ENCODE measurements around the gene APMAP. TPM values are rescaled to one million over a fixed set of nuclear protein-coding genes. Genes with fewer than 3 reads are reported as not detected.
"Not testable (repeated sequence)": the region's sequence is repeated elsewhere in the genome, so short reads cannot be mapped to it uniquely, and the experiment has no call there.

Gene APMAP
- total and polyA plus RNA-seq, 7 donors, result 9.6 to 55.8 (median 25.7) TPM

GRCh38 chr20:24934101-24934661, 58.4 kb downstream of the APMAP start:
- DNase-seq, result peak; percentile 55
- intact Hi-C loops (cut with DNase I), result no loop called here
- WGBS, 2 donors, result 31 to 67% methylated on average over 9 of the region's 9 CpGs

DNA sequence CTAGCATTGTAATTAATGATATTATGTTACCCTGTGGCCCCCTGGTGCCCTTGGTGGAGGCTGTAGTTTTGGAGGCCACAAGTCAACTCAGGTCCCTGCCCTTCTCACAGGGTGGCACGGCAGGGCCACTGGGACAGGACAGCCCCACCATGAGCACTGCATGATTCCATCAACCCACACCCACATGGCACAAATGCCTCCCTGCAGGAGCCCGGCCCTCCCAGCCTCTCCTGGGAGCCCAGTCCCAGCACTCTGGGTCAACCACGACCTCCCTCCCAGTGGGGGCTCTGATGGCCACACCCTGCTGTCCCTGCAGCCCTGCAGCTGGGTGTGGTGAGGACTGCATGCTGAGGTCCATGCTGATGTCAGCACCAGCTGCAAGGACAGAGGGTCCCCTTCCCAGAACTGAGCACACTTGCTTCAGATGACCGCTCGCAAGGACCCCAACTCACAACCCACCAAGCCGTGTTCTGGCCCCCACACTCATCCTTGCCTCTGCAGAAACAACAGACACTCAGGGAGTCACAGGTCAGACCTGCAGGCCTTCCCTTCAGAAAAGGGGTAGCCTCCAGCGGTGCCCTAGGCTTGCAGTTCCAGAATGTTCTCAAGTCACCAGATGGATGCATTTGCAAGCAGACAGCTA, 59.2 kb downstream of the APMAP start:
- no peak overlapping the region for H3K27ac ChIP-seq
- intact Hi-C loops (cut with DNase I), result no loop called here
- no peak overlapping the region for H3K4me3 ChIP-seq
- no peaks in the 10 kb centered on the region for H3K4me1 ChIP-seq
- no peaks in the 10 kb centered on the region for H3K27me3 ChIP-seq
- DNase-seq, result peak; percentile 50
- peaks cover 0 to 3% (median 0%) of the 10 kb centered on the region in 4 donors for H3K9me3 ChIP-seq
- 86 to 87% methylated on average over 7 of the region's 7 CpGs for WGBS, 2 donors
- TF ChIP-seq POLR2AphosphoS5 (IDR thresholded peaks at IDR 0.05), result no peak
- H3K36me3 ChIP-seq, result no peaks in the 10 kb centered on the region

More at GRCh38 chr20:24934101-24934661, 58.4 kb downstream of the APMAP start:
- Histone ChIP-seq H3K9me3 (peaks cover 0 to 3% (median 0%) of the 10 kb centered on the region in 4 donors), H3K27me3 (no peaks in the 10 kb centered on the region), H3K36me3 (no peaks in the 10 kb centered on the region), H3K27ac (no peak overlapping the region), H3K4me3 (no peak overlapping the region), H3K4me1 (no peaks in the 10 kb centered on the region)
- no peak for TF ChIP-seq POLR2AphosphoS5 (IDR thresholded peaks at IDR 0.05)
- no peak for TF ChIP-seq CTCF (IDR thresholded peaks at IDR 0.05)
- no peak for TF ChIP-seq EP300 (IDR thresholded peaks at IDR 0.05)
- no peak for TF ChIP-seq POLR2A (IDR thresholded peaks at IDR 0.05)

- H3K4me1 ChIP-seq; H3K27ac ChIP-seq; H3K4me3 ChIP-seq; H3K27me3 ChIP-seq; DNase-seq; H3K9me3 ChIP-seq; intact Hi-C loops (cut with DNase I); H3K36me3 ChIP-seq: not testable (repeated sequence)
- WGBS, 2 donors, result 45 to 75% methylated on average over 1 of the region's 1 CpG
Observed at GRCh38 chr20:24931893-24932292, 60.7 kb downstream of the APMAP start.

GRCh38 chr20:24930724-24931688, 61.5 kb downstream of the APMAP start:
- not testable (repeated sequence) for H3K4me3 ChIP-seq, DNase-seq
- WGBS, 2 donors, result 31 to 65% methylated on average over 15 of the region's 15 CpGs

GRCh38 chr20:24929867-24930723, 62.5 kb downstream of the APMAP start:
- DNase-seq; H3K4me1 ChIP-seq; H3K36me3 ChIP-seq; intact Hi-C loops (cut with DNase I); H3K27me3 ChIP-seq; H3K9me3 ChIP-seq; H3K4me3 ChIP-seq; H3K27ac ChIP-seq: not testable (repeated sequence)
- WGBS, 2 donors, result 20 to 56% methylated on average over 13 of the region's 13 CpGs

More at GRCh38 chr20:24930724-24931688, 61.5 kb downstream of the APMAP start:
- H3K9me3 ChIP-seq; intact Hi-C loops (cut with DNase I); H3K27ac ChIP-seq; H3K27me3 ChIP-seq; H3K4me1 ChIP-seq; H3K36me3 ChIP-seq: not testable (repeated sequence)

- intact Hi-C loops (cut with DNase I); H3K27ac ChIP-seq; H3K4me1 ChIP-seq; H3K36me3 ChIP-seq; H3K4me3 ChIP-seq; H3K9me3 ChIP-seq; DNase-seq; H3K27me3 ChIP-seq: not testable (repeated sequence)
- WGBS, 2 donors, result 87 to 93% methylated on average over 5 of the region's 5 CpGs
Observed at GRCh38 chr20:24929259-24929658, 63.3 kb downstream of the APMAP start.

DNA sequence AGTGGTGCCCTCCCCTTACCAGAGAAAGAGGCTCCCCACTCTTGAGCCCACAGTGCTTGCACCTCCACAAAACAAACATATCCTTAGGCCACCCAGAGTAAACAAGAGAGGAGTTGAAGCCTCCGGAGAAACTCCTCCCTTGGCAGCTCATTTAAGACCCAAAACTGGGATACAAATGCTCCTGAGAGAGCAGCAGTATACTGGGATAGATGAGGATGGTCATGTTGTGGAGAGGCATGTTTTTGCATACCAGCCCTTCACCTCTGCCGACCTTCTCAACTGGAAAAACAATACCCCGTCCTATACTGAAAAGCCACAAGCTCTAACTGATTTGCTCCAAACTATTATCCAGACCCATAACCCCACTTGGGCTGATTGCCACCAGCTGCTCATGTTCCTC, 71.8 kb downstream of the APMAP start:
- DNase-seq; H3K9me3 ChIP-seq; H3K4me3 ChIP-seq; H3K36me3 ChIP-seq; H3K27me3 ChIP-seq; intact Hi-C loops (cut with DNase I); H3K27ac ChIP-seq; H3K4me1 ChIP-seq: not testable (repeated sequence)
- WGBS, 2 donors, result 55 to 65% methylated on average over 3 of the region's 3 CpGs

DNA sequence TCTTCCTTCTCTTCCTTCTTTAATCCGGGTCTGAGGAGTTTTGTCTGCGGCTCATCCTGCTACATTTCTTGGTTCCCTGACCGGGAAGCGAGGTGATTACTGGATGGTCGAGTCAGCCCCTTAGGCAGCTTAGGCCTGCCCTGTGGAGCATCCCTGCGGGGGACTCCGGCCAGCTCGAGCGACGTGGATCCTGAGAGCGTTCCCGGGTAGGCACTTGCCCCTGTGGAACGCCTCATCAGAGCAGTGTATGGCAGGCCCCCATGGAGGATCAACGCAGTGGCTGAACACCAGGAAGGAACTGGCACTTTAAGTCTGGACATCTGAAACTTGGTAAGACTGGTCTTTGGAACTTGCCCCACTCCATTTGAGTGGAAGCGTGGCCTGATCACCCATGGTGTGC, 72.9 kb downstream of the APMAP start:
- H3K9me3 ChIP-seq, H3K27me3 ChIP-seq, H3K4me3 ChIP-seq, H3K36me3 ChIP-seq, H3K4me1 ChIP-seq, DNase-seq, H3K27ac ChIP-seq: not testable (repeated sequence)
- WGBS, 2 donors, result 92 to 94% methylated on average over 15 of the region's 15 CpGs
- intact Hi-C loops (cut with DNase I), result loop anchor here (5.0 to 10.0 kb wide), 2 partner anchors 757 to 1035 kb away; no protein-coding TSS in a partner anchor
